ENCODE results near the gene SSX4B.
"Not testable (repeated sequence)": the region's sequence is repeated elsewhere in the genome, so short reads cannot be mapped to it uniquely, and the experiment has no call there.

Gene SSX4B

GRCh38 chrX:48411860-48412259 is at the start of gene SSX4B:
SSX4B (minus strand) TSS chrX:48411960; CDS start chrX:48411372, 588 bp downstream.
- not testable (repeated sequence) for DNase-seq

- DNase-seq, result no peak
Observed at GRCh38 chrX:48460606-48461005, 48.8 kb upstream of the SSX4B start.

- DNase-seq, result no peak
Observed at GRCh38 chrX:48460031-48460430, 48.3 kb upstream of the SSX4B start.

- DNase-seq, result no peak
Observed at GRCh38 chrX:48459483-48459882, 47.7 kb upstream of the SSX4B start.

GRCh38 chrX:48458711-48459110 is 47.0 kb upstream of the SSX4B start:
- no peak for DNase-seq

- no peak for DNase-seq
Observed at GRCh38 chrX:48456628-48457331, 45.0 kb upstream of the SSX4B start.

- DNase-seq, result no peak
Observed at GRCh38 chrX:48451708-48452107, 39.9 kb upstream of the SSX4B start.

GRCh38 chrX:48450076-48450475 is 38.3 kb upstream of the SSX4B start:
- no peak for DNase-seq

GRCh38 chrX:48447201-48447600 is 35.4 kb upstream of the SSX4B start:
- DNase-seq, result not testable (repeated sequence)

GRCh38 chrX:48433713-48434112 is 22.0 kb upstream of the SSX4B start:
- not testable (repeated sequence) for DNase-seq

- DNase-seq, result not testable (repeated sequence)
Observed at GRCh38 chrX:48430166-48430565, 18.4 kb upstream of the SSX4B start.

- not testable (repeated sequence) for DNase-seq
Observed at GRCh38 chrX:48429606-48430005, 17.8 kb upstream of the SSX4B start.

- DNase-seq, result not testable (repeated sequence)
Observed at GRCh38 chrX:48427027-48427716, 15.4 kb upstream of the SSX4B start.

- not testable (repeated sequence) for DNase-seq
Observed at GRCh38 chrX:48397825-48398224, 13.9 kb downstream of the SSX4B start.

- DNase-seq, result not testable (repeated sequence)
Observed at GRCh38 chrX:48396931-48397330, 14.8 kb downstream of the SSX4B start.

- DNase-seq, result not testable (repeated sequence)
Observed at GRCh38 chrX:48383239-48383638, 28.5 kb downstream of the SSX4B start, which contains the start of gene SSX4. SSX4 (plus strand) TSS chrX:48383539; CDS start chrX:48384054, 515 bp downstream.

- DNase-seq, result not testable (repeated sequence)
Observed at GRCh38 chrX:48370408-48370807, 41.4 kb downstream of the SSX4B start.

GRCh38 chrX:48367717-48368408 is 43.9 kb downstream of the SSX4B start:
- not testable (repeated sequence) for DNase-seq

- not testable (repeated sequence) for DNase-seq
Observed at GRCh38 chrX:48359281-48359680, 52.5 kb downstream of the SSX4B start.

- DNase-seq, result no peak
Observed at GRCh38 chrX:48357681-48358080, 54.1 kb downstream of the SSX4B start.

GRCh38 chrX:48356315-48357094 is 55.3 kb downstream of the SSX4B start, which contains the start of gene SSX3:
SSX3 (minus strand) TSS chrX:48356703; CDS start chrX:48355249, 1,454 bp downstream.
- not testable (repeated sequence) for DNase-seq
